ENCODE results near the gene PRRT4. TPM values are rescaled to one million over a fixed set of nuclear protein-coding genes. Genes with fewer than 3 reads are reported as not detected.

The PRRT4 gene
- total RNA-seq = 2.5 TPM

GRCh38 chr7:128361411-128362379, at the start of gene PRRT4:
Gene PRRT4 (minus strand): TSS chr7:128361690.

GRCh38 chr7:128409596-128410450, 48.3 kb upstream of the PRRT4 start, which contains the start of gene IMPDH1:
Gene IMPDH1 (minus strand): TSS chr7:128409982. CDS start chr7:128409901, 81 bp downstream.

GRCh38 chr7:128343554-128344430, 17.7 kb downstream of the PRRT4 start, which contains the start of gene RBM28:
Gene RBM28 (minus strand): TSS chr7:128343908. CDS start chr7:128343793, 115 bp downstream.

Small RNAs within 50 kb of the gene (small RNA-seq; reads per million reads assigned to genes)
- not detected for gene RNU7-27P (ENCODE audit: low replicate concordance)

Other genes with a start within 250 kb of the PRRT4 start
- gene LEP, start 120.4 kb downstream of the PRRT4 start, total RNA-seq = not detected
- 38.8 TPM for gene RBM28, start 17.8 kb downstream of the PRRT4 start, total RNA-seq
- 36.0 TPM for gene IMPDH1, start 48.3 kb upstream of the PRRT4 start, total RNA-seq
- 43.2 TPM for gene HILPDA, start 94.2 kb upstream of the PRRT4 start, total RNA-seq
- gene METTL2B, start 115.1 kb upstream of the PRRT4 start, total RNA-seq = 36.9 TPM

Measured in parietal lobe (tissue), 2 donors.